ENCODE measurements around the gene SH3BGRL3.
A peak's percentile ranks its signal among the peaks of the same experiment; 100 is the strongest.
"Not testable (repeated sequence)": the region's sequence is repeated elsewhere in the genome, so short reads cannot be mapped to it uniquely, and the experiment has no call there.

Gene SH3BGRL3

DNA sequence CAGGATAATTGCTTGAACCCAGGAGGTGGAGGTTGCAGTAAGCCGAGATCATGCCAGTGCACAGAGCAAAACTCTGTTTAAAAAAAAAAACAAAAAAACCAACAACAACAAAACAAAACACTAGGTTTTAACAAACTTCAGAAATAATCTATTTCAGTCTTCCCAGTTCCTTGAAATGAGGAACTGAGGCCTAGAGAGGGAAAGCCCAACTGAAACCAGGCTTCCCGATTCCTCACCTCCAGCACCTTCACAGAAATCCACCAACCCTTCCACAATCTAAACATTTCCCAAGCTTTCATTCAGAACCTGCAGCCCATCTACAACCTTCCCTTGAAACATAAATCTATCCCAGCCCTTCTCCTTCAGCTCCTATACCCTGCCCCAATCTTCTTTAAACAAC lies 37.3 kb downstream of the SH3BGRL3 start:
- no peak for DNase-seq (ENCODE audit: low read depth)

DNA sequence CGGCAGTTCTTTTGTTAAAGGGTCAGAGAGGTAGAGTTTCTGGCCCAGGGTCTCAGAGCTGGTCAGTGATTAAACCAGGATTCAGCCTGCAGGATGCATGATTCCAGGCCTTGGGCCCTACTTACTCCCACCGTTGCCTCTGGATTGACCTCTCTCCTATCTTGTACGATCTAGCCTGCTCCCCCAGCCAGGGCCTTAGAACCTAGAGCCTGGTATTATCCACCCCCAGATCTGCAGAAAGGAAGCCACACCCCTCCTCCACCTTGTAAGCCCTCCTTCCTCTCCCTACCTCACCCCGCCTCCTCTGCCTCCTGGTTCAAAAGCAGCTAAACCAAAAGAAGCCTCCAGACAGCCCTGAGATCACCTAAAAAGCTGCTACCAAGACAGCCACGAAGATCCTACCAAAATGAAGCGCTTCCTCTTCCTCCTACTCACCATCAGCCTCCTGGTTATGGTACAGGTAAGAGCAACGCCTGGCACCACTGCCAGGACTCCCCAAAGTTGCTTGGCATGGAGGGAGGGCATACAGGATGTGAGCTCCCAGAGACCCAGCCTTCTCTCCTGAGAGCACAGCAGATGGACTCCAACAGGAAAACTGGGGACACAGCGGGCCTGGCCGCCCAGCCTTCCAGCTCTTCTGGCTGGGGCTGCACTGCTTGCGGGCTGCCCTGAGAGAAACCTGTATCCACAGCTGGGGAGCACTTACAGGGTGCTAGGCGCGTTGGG lies 37.9 kb downstream of the SH3BGRL3 start, which contains the start of gene CD52:
TSS of gene CD52 (plus strand) at position 347 of the 726 bp plus-strand sequence. CDS start at position 407, 60 bp downstream.
- DNase-seq (ENCODE audit: low read depth): peak; percentile 53

DNA sequence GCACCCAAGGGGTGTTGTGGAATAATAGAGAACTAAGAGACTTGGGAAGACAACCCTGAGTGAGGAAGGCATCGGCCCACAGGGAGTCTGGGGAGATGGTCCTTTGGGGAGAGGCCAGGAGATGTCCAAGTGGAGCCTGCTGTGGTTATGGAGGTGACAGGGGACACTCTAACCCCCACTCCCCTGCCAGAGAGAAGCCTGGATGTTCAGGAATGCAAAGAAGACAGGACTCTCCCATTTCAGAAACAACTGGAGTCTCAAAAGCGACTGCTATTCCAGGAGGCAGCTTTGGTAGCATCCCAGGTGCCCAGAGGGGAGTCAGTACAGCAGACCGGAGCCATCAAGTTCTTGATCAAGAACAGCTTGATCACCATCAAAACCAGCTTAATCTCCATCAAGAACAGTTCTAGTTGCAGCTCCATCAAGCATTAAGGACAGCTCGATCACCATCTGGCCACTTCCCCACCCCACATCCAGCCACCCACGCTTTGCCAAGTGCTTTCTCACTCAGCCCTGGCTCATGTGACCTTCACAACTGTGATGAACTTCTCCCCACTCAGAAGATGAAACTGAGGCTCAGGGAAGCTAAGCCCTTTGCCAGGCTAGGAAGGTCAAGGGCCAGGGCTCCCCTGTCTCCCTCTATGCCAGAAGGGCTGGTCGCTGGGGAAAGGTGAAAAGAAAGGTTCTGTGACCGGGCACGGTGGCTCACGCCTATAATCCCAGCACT lies 38.6 kb downstream of the SH3BGRL3 start:
- DNase-seq (ENCODE audit: low read depth): no peak

DNA sequence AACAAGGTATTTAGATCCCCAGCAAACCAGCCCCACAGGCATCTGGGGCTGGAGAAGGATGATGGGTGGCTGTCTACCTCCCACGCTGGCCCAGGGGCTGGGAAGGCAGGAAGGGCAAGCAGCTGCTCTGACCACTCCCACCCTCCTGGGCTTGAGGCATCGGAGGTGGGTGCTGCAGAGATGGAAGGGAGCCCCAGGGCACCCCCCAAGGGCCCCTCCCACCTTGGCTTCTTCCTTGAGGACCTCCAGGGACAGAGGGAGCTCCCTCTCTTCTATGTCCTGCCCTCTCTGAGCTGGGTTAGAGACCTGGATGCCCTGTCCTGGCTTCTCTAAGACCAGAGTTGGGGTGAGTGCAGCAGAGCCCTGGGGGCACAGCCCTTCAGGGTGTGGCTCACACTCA lies 41.0 kb downstream of the SH3BGRL3 start:
- DNase-seq (ENCODE audit: low read depth): no peak

DNA sequence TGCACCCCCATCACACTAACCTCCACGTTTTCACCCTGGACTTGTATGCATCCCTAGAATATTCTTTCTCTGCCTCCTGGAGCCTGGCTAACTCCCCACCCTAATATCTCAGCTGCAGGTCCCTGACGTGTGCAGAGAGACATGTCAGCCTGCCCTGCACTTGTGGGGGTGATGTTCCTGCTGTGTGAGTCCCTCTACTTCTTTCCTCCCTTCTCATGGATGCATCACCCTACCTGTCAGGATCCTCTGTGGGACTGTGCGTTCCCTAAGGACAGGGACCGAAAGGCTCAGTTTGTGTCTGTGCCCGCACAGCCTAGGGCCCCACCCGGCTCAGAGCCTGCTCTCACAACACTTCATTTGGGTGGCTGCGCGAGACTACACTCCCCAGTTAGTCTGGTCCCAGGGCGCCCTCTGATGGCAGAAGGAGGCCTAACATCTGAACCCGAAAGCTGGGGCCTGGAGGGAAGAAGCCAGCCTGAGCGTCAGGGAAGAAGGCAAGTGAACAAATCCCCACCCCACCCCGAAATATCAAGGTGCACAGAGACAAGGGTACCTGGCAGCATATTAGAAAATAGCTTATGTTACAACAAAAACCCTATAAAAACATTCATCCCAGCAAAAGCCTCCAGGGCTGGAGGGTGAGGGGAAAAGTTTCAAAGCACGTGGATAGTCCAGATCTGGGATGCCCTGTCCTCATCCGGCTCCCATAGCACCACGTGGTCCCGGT lies 41.6 kb downstream of the SH3BGRL3 start:
- peak; percentile 96 for DNase-seq (ENCODE audit: low read depth)

DNA sequence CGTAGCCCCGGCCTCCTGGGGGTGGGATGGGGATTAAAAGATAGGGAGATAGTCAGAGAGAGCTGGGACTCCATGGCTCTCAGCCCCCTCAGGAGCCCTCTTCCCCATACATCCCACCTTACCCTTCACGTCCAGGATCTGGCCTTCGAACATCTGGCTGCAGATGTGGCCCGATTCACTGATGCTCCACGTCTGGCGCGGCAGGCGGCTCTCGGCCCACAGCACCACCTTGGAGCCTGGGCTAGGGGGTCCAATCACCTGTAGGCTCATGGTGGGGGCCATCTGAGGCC lies 42.1 kb downstream of the SH3BGRL3 start:
- DNase-seq (ENCODE audit: low read depth): no peak

DNA sequence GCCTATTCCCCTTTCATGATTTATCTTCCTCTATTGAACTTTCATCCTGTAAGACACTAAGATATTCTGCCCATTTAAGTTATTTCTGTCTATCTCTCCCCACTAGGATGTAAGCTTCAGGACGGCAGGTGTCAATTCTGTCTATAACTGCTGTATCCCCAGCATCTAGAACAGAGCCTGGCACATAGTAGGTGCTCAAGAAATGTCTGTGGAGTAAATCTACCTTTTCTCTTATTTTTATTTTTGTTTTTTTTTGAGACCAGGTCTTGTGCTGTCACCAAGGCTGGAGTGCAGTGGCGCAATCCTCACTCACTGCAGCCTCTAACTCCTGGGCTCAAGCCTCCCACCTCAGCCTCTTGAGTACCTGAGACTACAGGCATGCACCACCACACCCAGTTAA lies 43.5 kb downstream of the SH3BGRL3 start:
- DNase-seq (ENCODE audit: low read depth): no peak

DNA sequence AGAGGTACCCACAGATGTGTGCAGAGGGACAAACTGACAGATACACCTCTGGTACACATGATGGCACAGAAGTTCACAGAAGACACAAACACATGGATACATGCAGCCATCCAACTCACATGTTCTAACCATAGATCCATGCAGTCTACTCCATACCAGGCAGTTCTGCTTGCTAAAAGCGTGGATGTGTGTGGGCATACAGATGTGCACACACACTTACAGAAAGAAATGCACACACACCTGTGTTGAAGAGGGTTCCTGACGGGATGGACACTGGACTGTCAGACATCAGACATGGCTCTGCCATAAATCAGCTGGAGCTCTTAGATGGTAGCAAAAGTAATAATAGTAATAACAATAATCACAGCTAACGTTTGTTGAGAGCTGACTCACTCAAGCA lies 44.7 kb downstream of the SH3BGRL3 start:
- no peak for DNase-seq (ENCODE audit: low read depth)

DNA sequence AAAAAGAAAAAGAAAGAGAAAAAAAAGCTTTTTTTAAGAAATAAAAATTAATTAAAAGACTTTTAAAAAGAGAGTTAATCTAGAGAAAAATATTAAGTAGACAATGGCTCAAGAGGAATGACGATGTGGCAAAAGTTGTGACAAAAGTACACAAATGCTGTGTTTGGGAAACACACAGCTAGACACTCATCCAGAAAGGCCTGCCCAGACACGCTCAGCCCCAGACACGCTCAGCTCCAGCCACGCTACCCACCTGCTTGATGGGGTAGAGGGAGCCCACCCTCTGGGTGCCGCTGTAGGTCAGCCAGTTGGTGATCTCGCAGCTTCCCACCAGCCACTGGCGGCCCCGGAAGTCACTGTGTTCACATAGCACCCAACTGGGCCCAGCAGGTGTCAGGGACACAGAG lies 48.1 kb downstream of the SH3BGRL3 start:
- DNase-seq (ENCODE audit: low read depth): no peak

DNA sequence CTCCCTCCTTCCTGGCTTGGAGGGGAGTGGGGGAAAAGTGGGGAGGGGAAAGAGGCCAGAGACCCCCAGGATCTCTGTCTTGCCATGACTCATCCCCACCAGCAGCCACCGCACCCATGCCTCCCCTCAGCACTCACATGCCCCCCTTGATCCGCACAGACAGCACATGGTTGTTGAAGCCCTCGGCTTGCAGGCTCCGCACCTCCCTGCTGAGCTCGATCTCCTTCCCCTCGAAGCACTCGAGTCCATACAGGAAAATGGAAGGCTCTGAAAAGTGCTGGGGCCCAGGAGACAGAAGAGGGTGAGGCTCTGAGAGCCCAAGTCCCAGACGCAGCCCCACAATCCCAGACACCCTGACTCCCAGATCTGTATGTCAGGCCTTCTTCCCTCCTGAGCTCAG lies 48.7 kb downstream of the SH3BGRL3 start:
- no peak for DNase-seq (ENCODE audit: low read depth)

DNA sequence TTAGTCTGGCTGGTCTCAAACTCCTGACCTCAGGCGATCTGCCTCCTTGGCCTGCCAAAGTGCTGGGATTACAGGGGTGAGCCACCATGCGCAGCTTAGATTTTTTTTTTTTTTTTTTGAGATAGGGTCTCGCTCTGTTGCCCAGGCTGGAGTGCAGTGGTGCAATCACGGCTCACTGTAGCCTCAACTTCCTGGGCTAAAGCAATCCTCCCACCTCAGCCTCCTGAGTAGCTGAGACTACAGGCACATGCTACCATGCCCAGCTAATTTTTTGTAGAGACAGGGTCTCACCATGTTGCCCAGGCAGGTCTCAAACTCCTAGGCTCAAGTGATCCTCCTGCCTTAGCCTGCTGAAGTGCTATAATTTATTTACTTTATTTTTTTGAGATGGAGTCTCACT lies 49.5 kb downstream of the SH3BGRL3 start:
- not testable (repeated sequence) for DNase-seq (ENCODE audit: low read depth)

DNA sequence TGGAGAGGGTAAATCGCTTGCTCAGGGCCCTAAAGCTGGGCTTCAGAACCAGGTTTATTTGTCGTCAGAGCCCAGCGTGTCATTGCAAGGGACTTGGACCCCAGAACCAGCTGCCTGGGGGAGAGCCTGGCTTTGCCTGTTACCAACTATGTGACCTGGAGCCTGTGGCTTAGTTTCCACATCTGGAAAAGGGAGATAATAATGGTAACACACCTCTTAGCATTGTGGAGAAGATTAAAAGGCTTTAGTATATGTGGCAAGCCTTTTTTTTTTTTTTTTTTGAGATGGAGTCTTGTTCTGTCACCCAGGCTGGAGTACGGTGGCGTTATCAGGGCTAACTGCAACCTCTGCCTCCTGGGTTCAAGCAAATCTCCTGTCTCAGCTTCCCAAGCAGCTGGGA lies 50.4 kb downstream of the SH3BGRL3 start:
- DNase-seq (ENCODE audit: low read depth): no peak

All from activated T-cell treated with anti-CD3 and anti-CD28 coated beads for 1 hour (primary cell).